Gastrocnemius medialis (tissue), 4 donors: ENCODE results near the gene WBP4. TPM values are rescaled to one million over a fixed set of nuclear protein-coding genes. Genes with fewer than 3 reads are reported as not detected.
"Not testable (repeated sequence)": the region's sequence is repeated elsewhere in the genome, so short reads cannot be mapped to it uniquely, and the experiment has no call there.

Experiments used
- ATAC-seq, 2 donors: fragments of 150-250 bp; one replicate each; pipeline ENCODE4 v1.9.1; 2016
- DNase-seq, 2 donors: peaks; one replicate each; pipeline ENCODE4 v3.0.0-alpha.2; 2019
- H3K27ac ChIP-seq, 4 donors: fragments of 200-600 bp; sonication (generic); 1 replicate in 1 of 4; 2 replicates in 3 of 4; pipeline ENCODE4 v1.5.1; 2016 to 2018; ENCODE audit warnings: mild to moderate bottlenecking in 2 of 4, moderate library complexity in 1 of 4
- H3K27me3 ChIP-seq, 3 donors: fragments of 200-600 bp; sonication (generic) in 2 of 3; 1 replicate in 1 of 3; 2 replicates in 2 of 3; pipeline versions ENCODE4 v1.5.1 to v1.6.0; 2016 to 2019; ENCODE audit warnings: mild to moderate bottlenecking in 1 of 3, moderate library complexity in 1 of 3
- H3K36me3 ChIP-seq, 2 donors: fragments of 200-600 bp; sonication (generic) in 1 of 2; one replicate each; pipeline ENCODE4 v1.5.1; 2017 to 2018
- H3K4me1 ChIP-seq, 2 donors: fragments of 200-600 bp; sonication (generic) in 1 of 2; one replicate each; pipeline ENCODE4 v1.5.1; 2016 to 2017; ENCODE audit warnings: mild to moderate bottlenecking in 2 of 2
- H3K4me3 ChIP-seq, 4 donors: fragments of 200-600 bp; sonication (generic) in 3 of 4; 1 replicate in 1 of 4; 2 replicates in 3 of 4; pipeline ENCODE4 v1.5.1; 2016 to 2019; ENCODE audit warnings: mild to moderate bottlenecking in 2 of 4
- H3K9me3 ChIP-seq, 3 donors: fragments of 200-600 bp; sonication (generic) in 2 of 3; 1 replicate in 1 of 3; 2 replicates in 2 of 3; pipeline ENCODE4 v1.5.1; 2016 to 2019
- CTCF ChIP-seq, 5 experiments: fragments of 450-650 bp in 3 of 5; fragments of 200-600 bp in 2 of 5; sonication (generic) in 2 of 5; IDR thresholded peaks in 4 of 5; conservative IDR thresholded peaks in 1 of 5; 1 replicate in 4 of 5; 2 replicates in 1 of 5; pipeline ENCODE4 v1.5.1; 2016 to 2019; ENCODE audit warnings: antibody characterized with exemption in 5 of 5, mild to moderate bottlenecking in 3 of 5, moderate library complexity in 3 of 5
- POLR2A ChIP-seq, 2 donors: fragments of 450-650 bp; IDR thresholded peaks; one replicate each; pipeline ENCODE4 v1.6.1; 2017; ENCODE audit warnings: antibody characterized with exemption in 2 of 2, mild to moderate bottlenecking in 2 of 2, moderate library complexity in 2 of 2
- in situ Hi-C, 4 donors: fragments of 200-750 bp; cut with MboI; loops; one replicate each; pipeline versions ENCODE4 v1.15.0 to v1.8.0; 2017; ENCODE audit warnings: low sequenced_read_pairs in 4 of 4
- intact Hi-C: fragments of 100-400 bp; cut with DNase I; formaldehyde crosslinking; loops from one replicate; pipeline ENCODE4 v1.15.1; 2023; ENCODE audit warnings: low total_unique reads
- total RNA-seq, 4 donors: library from RNA; depleted of rRNA; stranded (reverse); fragments of >200 nt; gene quantifications; one replicate each; pipeline versions ENCODE4 v1.1.0 to v1.2.3, GENCODE V29; 2016

WBP4 gene
- total RNA-seq, 4 donors from 2014 or later, result 20.2 to 31.3 (median 25.5) TPM

- no peaks in the 10 kb centered on the region for H3K9me3 ChIP-seq
- ATAC-seq (no peak), DNase-seq (no peak)
- in situ Hi-C loops (no loop called here), intact Hi-C loops (no loop called here)
- no peak overlapping the region for H3K4me3 ChIP-seq
- TF ChIP-seq CTCF (IDR thresholded peaks at IDR 0.05 in 4 of 5, conservative IDR thresholded peaks at IDR 0.05 in 1 of 5), result no peak
- TF ChIP-seq POLR2A (IDR thresholded peaks at IDR 0.05), result no peak
- H3K27me3 ChIP-seq, result no peaks in the 10 kb centered on the region
- H3K4me1 ChIP-seq, result peaks cover 4 to 30% of the 10 kb centered on the region in 2 donors
- no peak overlapping the region for H3K27ac ChIP-seq
- H3K36me3 ChIP-seq, result peaks cover 0 to 4% of the 10 kb centered on the region in 2 donors
Observed at GRCh38 chr13:41029629-41030028, 31.7 kb upstream of the WBP4 start.

GRCh38 chr13:41032691-41033376 lies 28.5 kb upstream of the WBP4 start:
- Histone ChIP-seq H3K4me1 (peaks cover 4 to 14% of the 10 kb centered on the region in 2 donors), H3K9me3 (no peaks in the 10 kb centered on the region), H3K27ac (no peak overlapping the region), H3K27me3 (no peaks in the 10 kb centered on the region), H3K36me3 (no peaks in the 10 kb centered on the region), H3K4me3 (no peak overlapping the region)
- intact Hi-C loops (no loop called here), in situ Hi-C loops (no loop called here)
- no peak for TF ChIP-seq CTCF (IDR thresholded peaks at IDR 0.05 in 4 of 5, conservative IDR thresholded peaks at IDR 0.05 in 1 of 5)
- no peak for TF ChIP-seq POLR2A (IDR thresholded peaks at IDR 0.05)
- ATAC-seq (no peak), DNase-seq (no peak)

GRCh38 chr13:41034382-41034781 lies 26.9 kb upstream of the WBP4 start:
- no peak for ATAC-seq
- DNase-seq, result no peak
- H3K36me3 ChIP-seq, result no peaks in the 10 kb centered on the region
- H3K9me3 ChIP-seq, result no peaks in the 10 kb centered on the region
- H3K27me3 ChIP-seq, result no peaks in the 10 kb centered on the region
- TF ChIP-seq CTCF (IDR thresholded peaks at IDR 0.05 in 4 of 5, conservative IDR thresholded peaks at IDR 0.05 in 1 of 5), result no peak
- H3K27ac ChIP-seq, result no peak overlapping the region
- in situ Hi-C loops, result no loop called here
- no peak overlapping the region for H3K4me3 ChIP-seq
- intact Hi-C loops, result no loop called here
- H3K4me1 ChIP-seq, result peaks cover 0 to 5% of the 10 kb centered on the region in 2 donors

- no peak for ATAC-seq
- in situ Hi-C loops, result no loop called here
Observed at GRCh38 chr13:41034881-41035280, 26.4 kb upstream of the WBP4 start.

GRCh38 chr13:41036557-41036956 lies 24.8 kb upstream of the WBP4 start:
- H3K4me1 ChIP-seq, intact Hi-C loops, H3K4me3 ChIP-seq, H3K27me3 ChIP-seq, H3K36me3 ChIP-seq, H3K27ac ChIP-seq, ATAC-seq, DNase-seq, in situ Hi-C loops, H3K9me3 ChIP-seq: not testable (repeated sequence)

More at GRCh38 chr13:41034881-41035280, 26.4 kb upstream of the WBP4 start:
- no peak overlapping the region for H3K4me3 ChIP-seq
- H3K36me3 ChIP-seq, result no peaks in the 10 kb centered on the region
- intact Hi-C loops, result no loop called here
- H3K4me1 ChIP-seq, result peaks cover under 1 to 5% of the 10 kb centered on the region in 2 donors
- H3K9me3 ChIP-seq, result no peaks in the 10 kb centered on the region
- TF ChIP-seq POLR2A (IDR thresholded peaks at IDR 0.05) (no peak), CTCF (IDR thresholded peaks at IDR 0.05 in 4 of 5, conservative IDR thresholded peaks at IDR 0.05 in 1 of 5) (no peak)
- DNase-seq, result no peak
- H3K27me3 ChIP-seq, result no peaks in the 10 kb centered on the region
- H3K27ac ChIP-seq, result no peak overlapping the region
